G401 (cell line): ENCODE data around the gene RNF181. TPM values are rescaled to one million over a fixed set of nuclear protein-coding genes. Genes with fewer than 3 reads are reported as not detected.

Experiments
- DNase-seq: peaks from one replicate; pipeline ENCODE4 v3.0.0-alpha.2; 2015; ENCODE audit warnings: low spot score
- in situ Hi-C: cut with HindIII; loops from 2 replicates; pipeline ENCODE4 v1.10.0; 2016; ENCODE audit warnings: low sequenced_read_pairs, mixed read lengths
- total RNA-seq: library from RNA; depleted of rRNA; stranded (reverse); fragments of >200 nt; shearing (Covaris generic); gene quantifications from 2 replicates; pipeline ENCODE4 v1.2.3, GENCODE V29; 2014

RNF181 gene
- total RNA-seq, 1 experiment from 2014 or later, result 130 TPM

DNA sequence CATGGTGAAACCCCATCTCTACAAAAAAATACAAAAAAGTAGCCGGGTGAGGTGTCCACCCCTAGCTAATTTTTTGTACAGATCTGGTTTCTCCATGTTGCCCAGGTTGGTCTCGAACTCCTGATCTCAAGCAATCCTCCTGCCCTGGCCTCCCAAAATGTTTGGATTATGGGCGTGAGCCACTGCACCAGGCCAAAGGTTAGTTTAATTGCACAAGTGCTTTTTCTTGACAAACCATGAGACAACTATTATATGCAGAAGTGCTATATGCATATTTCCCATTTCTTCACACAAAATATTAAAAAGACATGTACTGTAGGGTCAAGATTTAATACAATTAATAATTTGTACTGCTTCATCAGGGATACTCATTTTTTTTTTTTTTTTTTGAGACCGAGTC is 29.3 kb upstream of the RNF181 start:
- in situ Hi-C loops, result no loop called here
- DNase-seq, result no peak

DNA sequence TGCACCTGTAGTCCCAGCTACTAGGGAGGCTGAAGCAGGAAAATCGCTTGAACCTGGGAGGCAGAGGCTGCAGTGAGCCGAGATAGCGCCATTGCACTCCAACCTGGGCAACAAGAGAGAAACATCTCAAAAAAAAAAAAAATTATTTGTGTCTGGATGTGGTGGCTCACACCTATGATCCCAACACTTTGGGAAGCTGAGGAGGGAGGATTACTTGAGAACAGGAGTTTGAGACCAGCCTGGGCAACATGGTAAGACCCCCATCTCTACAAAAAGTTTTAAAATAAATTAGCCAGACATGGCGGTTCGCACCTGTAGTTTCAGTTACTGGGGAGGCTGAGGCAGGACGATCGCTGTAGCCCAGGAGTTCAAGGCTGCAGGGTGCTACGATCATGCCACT is 19.8 kb upstream of the RNF181 start:
- no peak for DNase-seq
- in situ Hi-C loops, result no loop called here

DNA sequence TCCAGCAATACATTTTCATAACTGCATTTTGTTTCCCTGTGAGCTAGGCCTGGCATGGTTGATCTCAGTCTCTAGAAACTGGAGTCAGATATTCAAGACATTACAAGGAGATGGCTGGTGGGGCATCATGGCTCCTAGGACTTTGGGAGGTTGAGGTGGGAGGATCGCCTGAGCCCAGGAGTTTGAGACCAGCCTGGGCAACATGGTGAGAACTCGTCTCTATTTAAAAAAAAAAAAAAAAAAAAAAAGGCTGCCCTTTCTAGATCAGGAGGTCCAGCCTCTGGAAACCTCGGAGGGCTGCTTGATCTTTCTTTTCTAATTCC is 18.5 kb upstream of the RNF181 start:
- in situ Hi-C loops, result no loop called here
- no peak for DNase-seq

DNA sequence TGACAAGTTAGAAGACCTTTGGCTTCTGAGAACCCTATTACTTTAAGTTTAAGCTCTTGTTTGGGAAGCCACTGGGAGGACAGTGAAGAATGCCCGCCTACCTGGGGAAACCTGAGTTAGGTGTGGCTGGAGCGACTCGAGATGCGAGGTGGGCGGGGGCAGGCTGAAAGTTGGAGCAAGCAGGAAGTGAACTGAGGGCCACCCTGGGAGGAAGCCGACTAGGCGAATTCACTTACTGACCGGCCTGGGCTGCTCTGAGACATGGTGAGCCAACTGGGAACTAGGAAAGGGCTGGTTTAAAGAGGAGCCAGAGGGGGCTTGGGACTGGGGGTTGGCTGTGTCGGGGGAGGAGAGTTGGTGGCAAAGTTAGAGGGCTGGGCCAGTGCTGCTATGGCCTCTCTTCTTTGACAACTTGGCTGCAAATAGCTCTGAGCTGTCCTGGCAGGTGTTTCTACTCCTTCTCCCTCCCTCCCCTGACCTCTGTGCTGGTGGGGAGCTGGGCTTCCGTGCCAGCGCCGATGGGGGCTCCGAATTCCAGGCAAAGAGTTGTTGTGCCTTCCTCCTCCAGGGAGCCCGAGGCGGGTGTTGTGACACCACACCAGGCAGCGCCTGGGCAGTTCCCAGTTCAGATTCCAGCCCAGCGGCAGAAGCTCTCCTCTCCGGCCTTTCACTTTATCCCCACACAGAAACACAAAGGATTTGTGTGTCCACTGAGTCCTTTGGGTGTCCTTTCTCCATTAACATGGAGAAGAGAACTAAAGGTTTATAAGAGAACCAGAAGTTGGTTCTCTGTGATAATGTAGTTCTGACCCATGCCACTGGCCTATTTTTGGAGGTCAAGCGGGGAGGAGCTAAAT is 17.9 kb upstream of the RNF181 start, which contains the start of gene VAMP8:
VAMP8 (plus strand) TSS at position 201 of the 857 bp plus-strand sequence; CDS start at position 262, 61 bp downstream.
- in situ Hi-C loops, result no loop called here
- no peak for DNase-seq

DNA sequence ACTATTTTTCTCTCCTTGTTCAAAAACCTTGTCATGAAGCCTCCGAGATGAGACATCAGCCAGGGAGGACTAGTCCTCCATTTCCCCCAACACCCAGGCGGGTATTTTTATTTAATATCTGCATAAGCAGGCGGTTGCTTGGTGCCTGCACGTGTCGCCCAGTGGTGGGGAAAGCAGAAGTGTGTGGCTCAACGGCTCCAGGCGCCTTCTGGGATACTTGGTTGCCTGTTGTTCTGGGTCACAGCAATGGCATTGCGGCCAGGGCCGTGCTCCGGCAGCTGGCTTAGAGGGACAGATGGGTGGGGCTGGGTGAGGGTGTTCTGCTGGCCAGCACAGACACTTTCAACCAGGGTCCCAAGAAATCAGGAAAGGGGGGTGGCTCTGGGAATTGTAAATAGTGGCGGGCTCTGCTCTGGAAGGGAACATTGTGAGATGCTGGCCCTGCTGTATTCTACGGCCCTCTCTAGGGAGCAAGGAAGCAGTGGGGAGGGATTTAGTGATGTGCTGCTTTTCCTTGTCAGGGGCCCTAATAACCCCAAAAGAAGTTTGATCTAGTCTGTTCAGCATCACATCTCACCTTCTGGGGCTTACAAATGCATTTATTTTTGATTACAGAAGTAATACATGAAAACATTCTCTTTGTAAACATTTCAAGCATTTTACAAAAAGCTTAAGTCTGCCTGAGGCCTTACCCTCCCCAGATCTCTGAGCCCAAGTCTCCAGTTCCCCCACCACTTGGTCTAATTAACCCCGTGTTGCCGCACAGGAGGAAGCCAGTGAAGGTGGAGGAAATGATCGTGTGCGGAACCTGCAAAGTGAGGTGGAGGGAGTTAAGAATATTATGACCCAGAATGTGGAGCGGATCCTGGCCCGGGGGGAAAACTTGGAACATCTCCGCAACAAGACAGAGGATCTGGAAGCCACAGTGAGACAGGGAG is 17.0 kb upstream of the RNF181 start:
- no peak for DNase-seq
- in situ Hi-C loops, result no loop called here

DNA sequence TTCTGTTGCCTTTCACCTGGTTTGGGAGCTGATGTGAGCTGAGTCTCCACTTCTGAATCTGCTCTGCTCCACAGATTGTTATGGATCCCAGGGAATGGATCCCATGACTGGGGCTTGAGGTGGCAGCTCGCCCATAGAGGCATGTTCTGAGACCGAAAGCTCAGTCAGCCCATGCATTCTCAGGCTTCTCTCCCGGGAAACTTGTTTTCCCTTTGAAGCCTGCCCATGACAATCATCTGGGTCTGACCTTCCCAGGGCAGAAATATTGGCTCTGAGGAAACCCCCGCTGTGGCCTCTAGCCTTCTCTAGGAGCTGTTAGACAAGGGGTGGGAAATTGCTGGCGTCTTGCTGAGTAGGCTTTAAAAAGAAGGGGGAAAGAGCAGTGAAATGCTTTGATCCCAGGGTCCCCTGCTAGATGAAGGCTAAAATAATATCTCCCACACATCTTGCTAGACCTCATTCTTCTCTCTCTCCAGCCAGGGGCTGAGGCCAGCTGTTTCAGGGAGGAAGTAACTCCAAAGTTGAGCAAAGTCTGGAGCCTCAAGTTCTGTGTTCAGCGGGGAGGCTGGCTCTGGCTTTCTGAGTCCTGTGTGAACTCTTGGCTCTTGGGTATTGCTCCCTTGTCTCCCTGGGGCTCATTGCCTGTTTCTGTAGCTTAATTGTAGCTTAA is 16.1 kb upstream of the RNF181 start:
- no peak for DNase-seq
- in situ Hi-C loops, result no loop called here

DNA sequence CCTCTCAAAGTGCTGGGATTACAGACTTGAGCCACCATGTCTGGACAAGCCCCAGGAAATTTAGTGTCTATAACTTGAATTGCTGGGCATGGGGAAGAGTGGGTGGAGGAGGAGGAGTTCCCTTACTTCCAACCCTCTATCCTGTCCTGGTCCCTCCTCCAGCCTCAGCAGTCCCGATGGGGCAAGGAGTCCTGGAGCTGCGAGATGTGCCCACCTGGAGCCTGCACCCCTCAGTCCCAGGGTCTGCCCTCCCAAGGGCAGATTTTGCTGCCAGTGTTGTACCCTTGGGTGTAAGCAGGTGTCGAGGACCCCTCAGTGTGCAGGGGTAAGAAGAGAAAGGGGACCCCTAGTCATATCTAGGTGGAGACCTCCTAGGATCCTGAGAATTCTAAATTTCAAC is 15.3 kb upstream of the RNF181 start:
- no peak for DNase-seq
- in situ Hi-C loops, result no loop called here

DNA sequence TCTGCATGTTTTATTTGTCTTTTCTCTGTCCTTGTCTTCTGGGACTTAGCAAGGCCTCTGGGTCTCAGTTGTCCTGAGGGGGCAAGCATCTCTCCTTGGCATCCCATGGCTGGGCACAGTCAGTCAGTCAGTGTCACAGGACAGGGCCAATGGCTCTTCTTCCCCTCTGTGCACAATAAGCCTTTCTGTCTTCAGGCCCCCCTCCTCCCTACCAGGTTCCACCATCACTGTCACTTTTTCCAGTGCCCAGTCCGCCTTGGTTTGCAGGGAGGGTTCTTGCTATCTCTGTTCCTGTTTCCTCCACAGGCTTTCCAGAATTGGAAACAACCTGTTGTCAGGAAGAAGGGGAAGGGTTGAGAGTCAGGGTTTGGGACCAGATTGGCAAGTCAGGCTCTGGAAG is 13.1 kb upstream of the RNF181 start:
- DNase-seq, result no peak
- in situ Hi-C loops, result no loop called here

DNA sequence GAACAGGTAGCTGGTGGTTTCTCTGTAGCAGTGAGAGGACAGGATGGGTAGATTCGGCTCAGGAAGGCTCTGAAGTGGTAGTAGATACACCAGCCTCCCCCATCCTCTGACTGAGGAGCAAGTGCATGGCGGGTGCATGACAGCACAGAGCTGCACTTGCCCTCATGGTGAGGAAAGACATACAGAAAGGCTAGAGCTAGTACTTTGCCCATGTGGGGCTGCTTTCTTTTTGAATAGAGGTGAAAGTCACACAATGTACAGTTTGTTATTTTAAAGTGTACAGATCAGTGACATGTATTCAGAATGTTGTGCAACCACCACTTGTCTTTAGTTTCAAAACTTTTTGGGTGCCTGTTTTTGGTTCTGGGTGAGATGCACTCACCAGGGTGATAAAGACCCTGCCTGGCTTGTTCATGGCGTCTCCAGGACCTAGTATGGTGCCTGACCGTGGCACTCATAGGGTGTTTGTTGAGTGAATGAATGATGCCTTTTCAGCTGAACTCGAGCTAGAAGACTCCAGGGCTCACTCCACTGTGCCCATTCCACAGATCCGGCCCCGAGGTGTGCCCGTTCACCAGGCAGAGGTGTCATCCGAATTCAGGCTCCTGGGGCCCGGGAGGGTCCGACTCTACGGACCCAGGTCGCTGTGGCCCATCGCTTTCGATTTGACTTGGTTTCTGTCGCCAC is 11.7 kb upstream of the RNF181 start:
- in situ Hi-C loops, result no loop called here
- DNase-seq, result no peak

DNA sequence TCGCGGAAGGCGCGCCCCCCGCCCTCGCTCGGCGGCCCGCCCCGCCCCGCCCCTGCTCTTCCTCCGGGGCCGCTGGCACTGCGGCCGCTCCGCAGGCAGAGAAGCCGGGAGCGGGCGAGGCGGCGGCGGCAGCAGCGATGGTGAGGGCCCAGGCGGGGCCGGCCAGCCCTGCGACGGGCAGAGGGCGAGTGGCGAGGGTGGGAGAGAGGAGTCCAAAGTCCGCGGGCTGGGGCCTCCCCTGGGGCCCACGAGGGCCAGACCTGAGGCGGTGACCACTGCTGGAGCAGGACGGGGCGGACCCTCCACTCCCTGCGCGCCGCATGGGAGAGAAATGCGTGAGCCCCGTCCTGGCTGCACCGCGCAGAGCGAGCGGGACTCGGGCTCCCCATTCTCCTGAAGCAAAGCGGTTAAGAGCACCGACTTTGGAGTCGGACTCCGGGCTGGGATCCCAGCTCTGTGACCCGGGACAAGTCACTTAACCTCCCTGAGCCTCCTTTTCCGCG is 11.1 kb upstream of the RNF181 start, which contains the start of gene VAMP5:
VAMP5 (plus strand) TSS at position 78 of the 503 bp plus-strand sequence; CDS start at position 138, 60 bp downstream.
- in situ Hi-C loops, result no loop called here
- DNase-seq, result no peak

DNA sequence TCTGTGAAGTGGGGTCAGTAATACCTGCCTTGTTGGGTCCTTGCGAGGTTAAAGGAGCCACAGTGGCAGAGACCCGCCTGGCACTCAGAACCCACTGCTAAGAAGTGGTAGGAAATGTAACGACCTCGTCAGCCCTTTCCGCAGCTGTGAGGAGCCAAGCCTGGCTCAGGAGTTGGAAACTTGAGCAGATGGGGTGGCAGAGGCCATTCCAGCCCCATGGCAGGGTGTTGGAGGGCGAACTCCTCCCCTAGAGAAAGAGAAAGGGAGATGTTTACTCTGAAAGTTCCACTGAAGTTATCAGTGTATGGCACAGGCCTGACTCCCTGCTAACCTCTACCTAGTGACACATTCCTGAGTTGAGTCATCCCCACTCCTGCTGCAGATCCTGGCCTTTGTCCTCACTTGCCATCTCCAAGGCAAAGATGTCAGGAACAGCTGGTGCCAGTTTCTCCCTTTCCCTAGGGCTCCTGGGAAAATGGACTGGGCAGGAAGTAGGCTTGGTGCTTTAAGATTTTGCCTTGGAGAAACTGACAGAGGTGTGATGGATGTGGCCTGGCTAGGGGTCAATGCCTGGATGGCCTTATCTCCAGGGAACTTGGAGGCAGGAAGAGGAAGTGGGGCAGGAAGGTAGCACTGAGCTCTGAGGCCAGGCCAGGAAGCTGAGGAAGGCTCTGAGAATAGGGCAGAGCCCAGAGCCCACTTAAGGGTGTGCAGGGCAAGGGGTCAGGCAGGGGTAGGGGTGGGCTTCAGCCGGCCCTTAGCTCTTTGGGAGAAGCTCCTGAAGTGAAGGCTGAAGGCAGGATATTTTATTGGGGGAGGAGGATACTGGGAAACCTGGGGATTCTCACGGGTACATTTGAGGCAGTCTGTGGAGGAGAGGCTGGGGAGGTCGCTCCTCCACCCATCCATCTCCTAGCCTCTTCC is 10.4 kb upstream of the RNF181 start:
- in situ Hi-C loops, result no loop called here
- no peak for DNase-seq

DNA sequence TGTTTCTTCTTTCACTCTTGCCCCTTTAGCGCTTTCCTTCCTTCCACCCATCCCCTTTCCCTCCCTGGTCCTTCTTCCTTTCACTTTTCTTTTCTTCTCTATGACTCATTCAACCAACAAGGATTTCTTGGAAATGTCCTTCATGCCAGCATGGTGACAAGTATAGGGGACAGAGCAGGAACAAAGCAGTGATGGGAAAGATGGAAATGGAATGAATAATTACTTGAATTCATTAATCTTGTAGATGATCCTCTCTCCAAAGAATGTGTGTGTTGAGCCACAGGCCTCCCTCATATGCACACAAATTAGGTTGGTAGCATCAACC is 9.8 kb upstream of the RNF181 start:
- in situ Hi-C loops, result no loop called here
- no peak for DNase-seq

DNA sequence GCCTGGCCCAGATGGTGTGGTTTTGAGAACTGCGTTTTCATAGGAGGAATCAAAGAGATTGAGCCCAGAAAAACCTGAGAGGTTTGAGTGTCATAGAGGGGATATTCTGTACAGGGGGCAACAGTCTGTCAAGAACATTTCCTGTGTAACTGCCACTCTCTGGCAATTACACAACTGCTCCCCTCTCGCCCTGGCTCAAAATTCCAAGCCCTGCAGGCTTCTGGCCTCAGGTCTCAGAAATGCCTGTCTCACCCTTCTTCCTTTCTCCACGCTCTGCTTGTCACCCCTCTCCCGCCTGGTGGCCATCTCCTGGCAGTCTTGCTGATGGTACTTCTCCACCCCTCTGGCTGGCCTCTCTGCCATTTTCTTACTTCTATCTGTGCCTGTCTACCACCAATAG is 7.3 kb upstream of the RNF181 start:
- DNase-seq, result no peak
- in situ Hi-C loops, result no loop called here

DNA sequence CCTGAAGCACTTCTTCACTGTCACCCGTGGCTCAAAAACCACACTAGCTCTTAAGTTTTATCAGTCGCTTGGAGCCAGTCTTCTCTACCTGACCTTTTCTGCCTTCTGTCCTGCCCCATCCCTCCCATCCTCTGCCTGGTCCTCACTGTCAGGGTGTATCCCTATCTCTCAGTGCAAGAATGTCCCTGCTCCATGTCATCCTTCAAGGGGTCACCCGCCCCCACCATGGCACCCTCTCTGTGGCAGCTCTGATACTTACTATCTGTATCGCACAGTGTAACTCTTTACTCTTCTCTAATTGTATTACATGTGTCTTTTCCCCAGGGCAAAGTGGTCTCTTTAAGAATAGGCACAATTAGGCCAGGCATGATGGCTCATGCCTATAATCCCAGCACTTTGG is 6.9 kb upstream of the RNF181 start:
- in situ Hi-C loops, result no loop called here
- DNase-seq, result no peak

DNA sequence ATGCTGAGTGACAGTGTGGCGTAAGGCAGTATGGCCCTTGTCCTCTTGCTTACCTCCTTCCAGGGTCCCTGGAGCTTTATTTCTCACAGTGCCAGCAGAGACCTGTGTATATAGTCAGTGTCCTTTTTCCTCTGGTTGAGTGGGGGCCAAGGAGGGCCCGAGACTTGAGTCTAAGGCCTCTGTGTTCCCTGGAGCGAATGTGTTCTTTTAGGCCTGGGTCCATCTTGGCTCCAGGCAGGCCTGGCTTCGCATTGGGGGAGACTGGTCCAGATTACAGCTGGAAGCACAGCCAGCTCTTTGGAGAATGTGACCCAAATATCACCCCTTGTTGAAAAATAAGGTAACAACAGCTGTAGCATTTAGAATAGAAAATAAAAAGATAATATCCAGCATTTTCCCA is 6.4 kb upstream of the RNF181 start:
- in situ Hi-C loops, result no loop called here
- no peak for DNase-seq

DNA sequence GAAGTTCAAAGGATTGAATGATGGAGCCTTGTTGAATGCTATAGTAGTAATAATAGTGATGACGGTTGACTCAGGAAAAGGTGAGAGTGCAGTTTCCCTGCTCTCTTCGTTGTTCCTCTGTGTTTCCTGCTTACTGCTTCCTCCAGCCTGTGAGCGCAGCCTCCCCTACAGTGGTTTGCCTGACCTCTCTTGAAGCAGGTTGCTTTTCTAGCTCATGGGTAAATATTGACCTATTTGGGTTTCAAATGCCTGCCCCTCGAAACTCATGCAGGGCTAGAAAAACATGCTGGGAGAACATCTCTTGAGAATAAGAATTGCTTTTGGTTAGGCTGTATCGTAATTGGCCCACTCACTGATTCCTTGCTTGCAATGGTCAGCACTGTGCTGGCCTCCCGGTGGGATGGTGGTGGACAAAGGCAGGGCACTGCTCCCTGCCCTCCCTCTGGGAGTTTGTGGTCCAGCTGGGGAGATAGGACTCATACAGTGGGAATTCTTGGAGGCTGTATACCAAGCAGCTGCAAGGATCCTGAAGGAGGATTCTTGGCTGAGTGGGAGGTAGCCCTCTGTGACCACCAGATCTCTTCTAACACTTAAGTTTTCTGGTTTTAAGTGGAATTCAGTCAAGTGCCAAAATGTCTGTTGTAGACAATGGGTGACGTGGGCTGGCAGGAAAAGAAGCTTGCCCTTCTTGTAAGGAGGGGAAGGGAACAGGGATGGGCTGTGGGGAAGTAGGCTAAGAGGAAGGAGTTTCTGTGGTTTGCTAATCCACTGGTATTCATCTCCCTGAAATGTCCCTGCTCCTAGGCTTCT is 5.4 kb upstream of the RNF181 start:
- no peak for DNase-seq

DNA sequence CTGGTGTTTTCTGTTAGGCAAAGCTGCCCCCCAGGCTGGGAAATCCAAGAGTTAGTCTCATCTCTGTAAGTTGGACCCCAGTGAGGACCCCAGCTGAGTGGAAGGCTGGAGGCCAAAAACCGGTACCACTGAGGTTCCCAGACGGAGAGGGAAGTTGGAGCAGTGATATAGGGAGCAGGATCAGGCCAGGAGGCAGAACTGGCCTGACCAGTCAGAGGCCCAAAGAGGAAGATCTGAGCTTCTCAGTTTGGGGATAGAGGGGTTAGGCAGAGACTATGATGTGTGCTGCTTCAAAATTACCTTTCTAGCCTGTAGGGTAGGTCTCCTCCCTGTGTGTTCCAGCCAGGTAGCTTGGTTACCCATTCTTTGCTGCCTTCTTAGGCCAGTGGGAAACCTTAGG is 4.6 kb upstream of the RNF181 start:
- no peak for DNase-seq
- in situ Hi-C loops, result no loop called here

More for the DNA sequence above, 5.4 kb upstream of the RNF181 start:
- in situ Hi-C loops, result no loop called here
